ENCODE results near the gene AGAP1. TPM values are rescaled to one million over a fixed set of nuclear protein-coding genes. Genes with fewer than 3 reads are reported as not detected.

Gene AGAP1
- total and polyA plus RNA-seq, 10 donors: 1.1 to 26.6 (median 11.3) TPM

DNA sequence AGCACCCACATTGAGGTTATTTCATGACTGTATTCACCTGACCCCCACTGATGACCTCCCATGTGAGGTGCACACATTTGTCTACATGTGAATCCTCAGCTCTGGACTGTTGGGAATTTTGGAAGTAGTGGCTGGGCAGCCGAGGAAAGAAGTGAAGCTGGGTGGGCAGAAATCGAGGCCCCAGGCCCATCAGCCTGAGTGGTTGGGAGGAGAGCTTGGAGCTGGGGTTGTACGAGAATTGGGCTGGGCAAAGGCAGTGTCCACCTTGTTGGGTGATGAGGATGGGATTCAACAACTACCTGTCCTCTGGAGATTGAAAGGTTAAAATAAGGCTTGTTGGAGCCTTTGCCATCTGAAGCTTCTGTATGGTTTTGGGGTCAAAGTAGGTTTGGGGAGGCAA is 35.8 kb downstream of the AGAP1 start:
- Histone ChIP-seq H3K4me3 (no peak overlapping the region), H3K27ac (no peak overlapping the region), H3K27me3 (replicated peaks in 1 of 7) (no peaks in the 10 kb centered on the region), H3K4me1 (peaks cover 0 to 6% (median 0%) of the 10 kb centered on the region in 6 donors), H3K36me3 (no peaks in the 10 kb centered on the region), H3K9me3 (peaks cover 0 to 2% (median 0%) of the 10 kb centered on the region in 8 donors)
- TF ChIP-seq POLR2AphosphoS5 (IDR thresholded peaks at IDR 0.05): no peak
- TF ChIP-seq, protein P1, sequence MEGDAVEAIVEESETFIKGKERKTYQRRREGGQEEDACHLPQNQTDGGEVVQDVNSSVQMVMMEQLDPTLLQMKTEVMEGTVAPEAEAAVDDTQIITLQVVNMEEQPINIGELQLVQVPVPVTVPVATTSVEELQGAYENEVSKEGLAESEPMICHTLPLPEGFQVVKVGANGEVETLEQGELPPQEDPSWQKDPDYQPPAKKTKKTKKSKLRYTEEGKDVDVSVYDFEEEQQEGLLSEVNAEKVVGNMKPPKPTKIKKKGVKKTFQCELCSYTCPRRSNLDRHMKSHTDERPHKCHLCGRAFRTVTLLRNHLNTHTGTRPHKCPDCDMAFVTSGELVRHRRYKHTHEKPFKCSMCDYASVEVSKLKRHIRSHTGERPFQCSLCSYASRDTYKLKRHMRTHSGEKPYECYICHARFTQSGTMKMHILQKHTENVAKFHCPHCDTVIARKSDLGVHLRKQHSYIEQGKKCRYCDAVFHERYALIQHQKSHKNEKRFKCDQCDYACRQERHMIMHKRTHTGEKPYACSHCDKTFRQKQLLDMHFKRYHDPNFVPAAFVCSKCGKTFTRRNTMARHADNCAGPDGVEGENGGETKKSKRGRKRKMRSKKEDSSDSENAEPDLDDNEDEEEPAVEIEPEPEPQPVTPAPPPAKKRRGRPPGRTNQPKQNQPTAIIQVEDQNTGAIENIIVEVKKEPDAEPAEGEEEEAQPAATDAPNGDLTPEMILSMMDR (IDR thresholded peaks at IDR 0.05 in 8 of 11, conservative IDR thresholded peaks at IDR 0.05 in 3 of 11): no peak
- WGBS, 5 donors: 77 to 91% (median 83%) methylated on average over 3 of the region's 3 CpGs
- no peak for DNase-seq
- intact Hi-C loops (cut with DNase I; ENCODE audit: low total_unique reads): no loop called here

DNA sequence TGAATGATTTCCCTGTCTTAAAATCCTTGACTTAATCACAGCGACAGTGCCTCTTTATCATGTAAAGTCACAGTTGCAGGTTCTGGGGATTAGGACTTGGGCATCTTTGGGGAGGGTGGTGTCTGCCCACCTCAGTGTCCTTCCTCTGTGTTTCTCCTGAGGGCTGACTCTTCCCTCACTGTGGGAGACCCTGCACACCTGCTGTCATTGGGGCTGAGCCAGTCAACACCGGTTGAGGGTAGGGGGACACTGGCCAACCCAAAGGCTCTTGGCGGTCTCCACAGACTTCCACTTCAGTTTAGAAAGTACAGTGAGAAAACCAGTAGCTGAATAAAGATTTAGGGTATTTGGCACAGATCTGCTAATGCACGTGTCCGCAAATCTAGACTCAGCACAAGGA is 36.9 kb downstream of the AGAP1 start:
- TF ChIP-seq POLR2A (IDR thresholded peaks at IDR 0.05) (no peak), POLR2AphosphoS5 (IDR thresholded peaks at IDR 0.05) (no peak)
- TF ChIP-seq, protein P1 (IDR thresholded peaks at IDR 0.05 in 8 of 11, conservative IDR thresholded peaks at IDR 0.05 in 3 of 11): no peak
- 93 to 97% (median 96%) methylated on average over 5 of the region's 5 CpGs for WGBS, 5 donors
- H3K9me3 ChIP-seq: peaks cover 0 to 2% (median 0%) of the 10 kb centered on the region in 8 donors
- DNase-seq: no peak
- no peaks in the 10 kb centered on the region for H3K27me3 ChIP-seq (replicated peaks in 1 of 7)
- no peak overlapping the region for H3K4me3 ChIP-seq
- H3K36me3 ChIP-seq: no peaks in the 10 kb centered on the region
- no peak overlapping the region for H3K27ac ChIP-seq
- intact Hi-C loops (cut with DNase I; ENCODE audit: low total_unique reads): no loop called here
- peaks cover 0 to 6% (median 0%) of the 10 kb centered on the region in 6 donors for H3K4me1 ChIP-seq

DNA sequence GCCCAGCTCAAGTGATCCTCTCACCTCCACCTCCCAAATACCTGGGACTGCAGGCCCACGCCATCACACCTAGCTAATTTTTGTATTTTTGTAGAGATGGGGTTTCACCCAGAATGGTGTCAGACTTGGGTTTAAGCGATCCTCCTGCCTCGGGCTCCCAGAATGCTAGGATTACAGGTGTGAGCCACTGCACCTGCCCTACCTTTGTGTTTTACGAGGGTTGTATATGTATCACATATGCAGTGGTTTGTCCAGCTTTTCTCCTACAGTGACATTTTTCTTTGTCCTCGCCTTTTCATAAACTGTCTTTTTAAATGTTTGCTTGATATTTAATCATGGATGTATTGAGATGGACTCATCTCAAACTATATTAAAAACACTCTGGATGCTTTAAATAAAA is 38.5 kb downstream of the AGAP1 start:
- TF ChIP-seq POLR2A (IDR thresholded peaks at IDR 0.05) (no peak), POLR2AphosphoS5 (IDR thresholded peaks at IDR 0.05) (no peak)
- TF ChIP-seq, protein P1 (IDR thresholded peaks at IDR 0.05 in 8 of 11, conservative IDR thresholded peaks at IDR 0.05 in 3 of 11): no peak
- Histone ChIP-seq H3K9me3 (peaks cover 0 to 2% (median 0%) of the 10 kb centered on the region in 8 donors), H3K4me3 (no peak overlapping the region), H3K27ac (no peak overlapping the region), H3K27me3 (replicated peaks in 1 of 7) (no peaks in the 10 kb centered on the region), H3K4me1 (peaks cover 0 to 6% (median 0%) of the 10 kb centered on the region in 6 donors), H3K36me3 (no peaks in the 10 kb centered on the region)
- no peak for DNase-seq
- intact Hi-C loops (cut with DNase I; ENCODE audit: low total_unique reads): no loop called here
- WGBS, 5 donors: 90 to 94% (median 91%) methylated on average over 5 of the region's 5 CpGs

DNA sequence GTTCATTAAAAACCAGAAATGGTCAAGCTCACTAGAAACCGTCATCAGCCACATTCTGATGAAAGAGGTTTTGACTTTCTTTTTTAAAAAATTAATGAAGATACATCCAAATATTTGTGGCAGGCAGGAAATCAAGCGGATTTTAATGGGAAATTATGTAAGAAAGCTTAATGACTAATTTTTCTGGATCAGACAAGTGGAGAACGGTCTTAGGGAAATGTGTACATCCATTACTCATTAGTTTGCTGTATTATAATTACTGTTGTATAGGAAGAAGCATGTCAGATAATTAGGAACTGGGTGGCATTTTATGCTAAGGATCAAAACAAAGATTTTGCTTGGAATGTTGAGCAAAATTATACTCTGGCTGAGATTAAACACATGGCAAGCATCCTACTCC is 39.4 kb downstream of the AGAP1 start:
- Histone ChIP-seq H3K27me3 (replicated peaks in 1 of 7) (no peaks in the 10 kb centered on the region), H3K9me3 (peaks cover 0 to 2% (median 0%) of the 10 kb centered on the region in 8 donors), H3K4me1 (peaks cover 0 to 6% (median 0%) of the 10 kb centered on the region in 6 donors), H3K4me3 (no peak overlapping the region), H3K27ac (no peak overlapping the region), H3K36me3 (no peaks in the 10 kb centered on the region)
- 57 to 73% (median 68%) methylated on average over 3 of the region's 3 CpGs for WGBS, 5 donors
- intact Hi-C loops (cut with DNase I; ENCODE audit: low total_unique reads): no loop called here
- TF ChIP-seq, protein P1 (IDR thresholded peaks at IDR 0.05 in 8 of 11, conservative IDR thresholded peaks at IDR 0.05 in 3 of 11): no peak
- TF ChIP-seq POLR2AphosphoS5 (IDR thresholded peaks at IDR 0.05) (no peak), POLR2A (IDR thresholded peaks at IDR 0.05) (no peak)
- no peak for DNase-seq

Data from spleen (tissue), 11 donors.